SK-N-SH (cell line): ENCODE measurements around the gene PEMT. TPM values are rescaled to one million over a fixed set of nuclear protein-coding genes. Genes with fewer than 3 reads are reported as not detected.

Source experiments
- CTCF ChIA-PET: fragments of 300-600, 350-600 bp; formaldehyde crosslinking; extraction: SDS; loops from one replicate; lab custom pipeline; 2021; lab: Yijun Ruan, JAX
- POLR2A ChIA-PET: fragments of 350-600 bp; sonication (Branson Sonifier 250); formaldehyde crosslinking; extraction: SDS; loops from one replicate; lab custom pipeline; 2020; ENCODE audit warnings: antibody characterized with exemption, inconsistent platforms; lab: Yijun Ruan, JAX
- DNase-seq: peaks from one replicate; pipeline ENCODE4 v3.0.0; 2012
- H2AFZ ChIP-seq: fragments of 200-600 bp; sonication (generic); 2 replicates; pipeline ENCODE4 v1.8.1; 2016; ENCODE audit warnings: antibody characterized with exemption, mild to moderate bottlenecking, low read depth
- H3F3A ChIP-seq: fragments of 200-600 bp; sonication (generic); replicated peaks from 2 replicates; pipeline ENCODE3; 2016; ENCODE audit warnings: antibody characterized with exemption, mild to moderate bottlenecking; ENCODE audit not compliant: insufficient read depth
- H3K27ac ChIP-seq, 2 experiments: fragments of 200-500 bp in 1 of 2; fragments of 200-600 bp in 1 of 2; sonication (Bioruptor generic) in 1 of 2; sonication (generic), shearing (Covaris generic) in 1 of 2; 2 replicates each; pipeline versions ENCODE4 v1.5.1 to v1.6.1; 2014 to 2016; ENCODE audit warnings: low read depth in 2 of 2, inconsistent platforms in 1 of 2, low read length in 1 of 2, mild to moderate bottlenecking in 1 of 2, mixed read lengths in 1 of 2
- H3K27me3 ChIP-seq: fragments of 200-600 bp; sonication (generic), shearing (Covaris generic); 2 replicates; pipeline ENCODE4 v1.6.1; 2016; ENCODE audit warnings: mixed run types; ENCODE audit not compliant: insufficient read depth
- H3K36me3 ChIP-seq, 2 experiments: fragments of 200-500 bp in 1 of 2; fragments of 200-600 bp in 1 of 2; sonication (Bioruptor generic) in 1 of 2; sonication (generic) in 1 of 2; replicated peaks in 1 of 2; 2 replicates each; pipeline versions ENCODE3 to v1.5.1; 2014 to 2016; ENCODE audit warnings: low read length in 1 of 2, mild to moderate bottlenecking in 1 of 2; ENCODE audit not compliant: insufficient read depth in 2 of 2, control insufficient read depth in 1 of 2
- H3K4me1 ChIP-seq, 2 experiments: fragments of 200-500 bp in 1 of 2; fragments of 200-600 bp in 1 of 2; sonication (Bioruptor generic) in 1 of 2; sonication (generic), shearing (Covaris generic) in 1 of 2; 2 replicates each; pipeline versions ENCODE4 v1.5.1 to v1.6.1; 2014 to 2016; ENCODE audit warnings: low read depth in 1 of 2, low read length in 1 of 2, mixed run types in 1 of 2; ENCODE audit not compliant: insufficient read depth in 2 of 2, control insufficient read depth in 1 of 2
- H3K4me2 ChIP-seq: fragments of 200-600 bp; sonication (generic), shearing (Covaris generic); 2 replicates; pipeline ENCODE4 v1.6.1; 2017; ENCODE audit warnings: mixed run types
- H3K4me3 ChIP-seq, 2 experiments: fragments of 200-500 bp in 1 of 2; fragments of 200-600 bp in 1 of 2; sonication (Bioruptor generic) in 1 of 2; sonication (generic), shearing (Covaris generic) in 1 of 2; 2 replicates each; pipeline versions ENCODE4 v1.5.1 to v1.8.1; 2014 to 2016; ENCODE audit warnings: low read depth in 2 of 2, inconsistent platforms in 1 of 2, low read length in 1 of 2, mild to moderate bottlenecking in 1 of 2, mixed read lengths in 1 of 2, moderate library complexity in 1 of 2
- H3K79me2 ChIP-seq: fragments of 200-600 bp; sonication (generic); 2 replicates; pipeline ENCODE4 v1.8.1; 2017; ENCODE audit warnings: mild to moderate bottlenecking; ENCODE audit not compliant: insufficient read depth
- H3K9ac ChIP-seq: fragments of 200-600 bp; sonication (generic); 2 replicates; pipeline ENCODE4 v1.6.1; 2017; ENCODE audit warnings: mixed run types
- H3K9me2 ChIP-seq: fragments of 200-600 bp; sonication (generic); 2 replicates; pipeline ENCODE4 v1.6.1; 2017; ENCODE audit warnings: mixed run types
- H3K9me3 ChIP-seq: fragments of 200-600 bp; sonication (generic); 2 replicates; pipeline ENCODE4 v1.6.1; 2017; ENCODE audit warnings: mixed run types, mild to moderate bottlenecking, moderate library complexity
- H4K20me1 ChIP-seq: fragments of 200-600 bp; sonication (generic); 2 replicates; pipeline ENCODE4 v1.6.1; 2017; ENCODE audit warnings: mild to moderate bottlenecking, mixed run types; ENCODE audit not compliant: insufficient read depth
- FOSL2 ChIP-seq: IDR thresholded peaks from 2 replicates; pipeline ENCODE4 v1.4.0; 2012; ENCODE audit warnings: low read depth, mild to moderate bottlenecking, moderate library complexity, borderline replicate concordance
- FOXJ3 ChIP-seq: sonication (generic); formaldehyde crosslinking; IDR thresholded peaks from 2 replicates; pipeline ENCODE4 v1.5.1; 2020; ENCODE audit warnings: mild to moderate bottlenecking, missing genetic modification reagents
- JUND ChIP-seq: IDR thresholded peaks from 2 replicates; pipeline ENCODE4 v1.4.0; 2012
- MEF2A ChIP-seq: IDR thresholded peaks from 2 replicates; pipeline ENCODE4 v1.4.0; 2012; ENCODE audit warnings: low read depth, borderline replicate concordance
- MXI1 ChIP-seq: IDR thresholded peaks from 2 replicates; pipeline ENCODE4 v1.6.1; 2012; ENCODE audit warnings: mild to moderate bottlenecking, low read depth, low read length, improper control_type of control experiment
- PBX3 ChIP-seq: IDR thresholded peaks from 2 replicates; pipeline ENCODE4; 2012
- TAF1 ChIP-seq: IDR thresholded peaks from 2 replicates; pipeline ENCODE4 v1.6.1; 2012; ENCODE audit warnings: low read depth, mild to moderate bottlenecking, low read length, moderate library complexity, borderline replicate concordance
- WGBS: methylation state at CpG from one replicate; pipeline ENCODE4 v1.1.6; 2017; ENCODE audit warnings: low lambda C conversion rate; 5-methylcytosine and 5-hydroxymethylcytosine counted together
- polyA plus RNA-seq, 3 experiments: library from polyadenylated mRNA; depleted of rRNA; stranded (reverse); fragments of >200 nt; gene quantifications; 2 replicates each; pipeline ENCODE4 v1.2.3, GENCODE V29; 2012
- TF ChIP-seq, protein P1 (sequence below): IDR thresholded peaks from 2 replicates; pipeline ENCODE4 v1.6.1; 2012; ENCODE audit warnings: mild to moderate bottlenecking, low read depth, low read length, moderate library complexity
- TF ChIP-seq, protein P2 (sequence below): IDR thresholded peaks from 2 replicates; pipeline ENCODE4 v1.4.0; 2012; ENCODE audit warnings: low read depth, borderline replicate concordance

The PEMT gene
- polyA plus RNA-seq, 1 of the 3 experiments (the other 2 are of a cell fraction) = 52.8 TPM

- TF ChIP-seq, protein P1, sequence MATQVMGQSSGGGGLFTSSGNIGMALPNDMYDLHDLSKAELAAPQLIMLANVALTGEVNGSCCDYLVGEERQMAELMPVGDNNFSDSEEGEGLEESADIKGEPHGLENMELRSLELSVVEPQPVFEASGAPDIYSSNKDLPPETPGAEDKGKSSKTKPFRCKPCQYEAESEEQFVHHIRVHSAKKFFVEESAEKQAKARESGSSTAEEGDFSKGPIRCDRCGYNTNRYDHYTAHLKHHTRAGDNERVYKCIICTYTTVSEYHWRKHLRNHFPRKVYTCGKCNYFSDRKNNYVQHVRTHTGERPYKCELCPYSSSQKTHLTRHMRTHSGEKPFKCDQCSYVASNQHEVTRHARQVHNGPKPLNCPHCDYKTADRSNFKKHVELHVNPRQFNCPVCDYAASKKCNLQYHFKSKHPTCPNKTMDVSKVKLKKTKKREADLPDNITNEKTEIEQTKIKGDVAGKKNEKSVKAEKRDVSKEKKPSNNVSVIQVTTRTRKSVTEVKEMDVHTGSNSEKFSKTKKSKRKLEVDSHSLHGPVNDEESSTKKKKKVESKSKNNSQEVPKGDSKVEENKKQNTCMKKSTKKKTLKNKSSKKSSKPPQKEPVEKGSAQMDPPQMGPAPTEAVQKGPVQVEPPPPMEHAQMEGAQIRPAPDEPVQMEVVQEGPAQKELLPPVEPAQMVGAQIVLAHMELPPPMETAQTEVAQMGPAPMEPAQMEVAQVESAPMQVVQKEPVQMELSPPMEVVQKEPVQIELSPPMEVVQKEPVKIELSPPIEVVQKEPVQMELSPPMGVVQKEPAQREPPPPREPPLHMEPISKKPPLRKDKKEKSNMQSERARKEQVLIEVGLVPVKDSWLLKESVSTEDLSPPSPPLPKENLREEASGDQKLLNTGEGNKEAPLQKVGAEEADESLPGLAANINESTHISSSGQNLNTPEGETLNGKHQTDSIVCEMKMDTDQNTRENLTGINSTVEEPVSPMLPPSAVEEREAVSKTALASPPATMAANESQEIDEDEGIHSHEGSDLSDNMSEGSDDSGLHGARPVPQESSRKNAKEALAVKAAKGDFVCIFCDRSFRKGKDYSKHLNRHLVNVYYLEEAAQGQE = no peak
- TF ChIP-seq FOXJ3 = no peak
- no peak for TF ChIP-seq MXI1
- TF ChIP-seq MEF2A = no peak
- TF ChIP-seq JUND = no peak
Measured at GRCh38 chr17:17491546-17491988, 99.9 kb downstream of the PEMT start (continued).

DNA sequence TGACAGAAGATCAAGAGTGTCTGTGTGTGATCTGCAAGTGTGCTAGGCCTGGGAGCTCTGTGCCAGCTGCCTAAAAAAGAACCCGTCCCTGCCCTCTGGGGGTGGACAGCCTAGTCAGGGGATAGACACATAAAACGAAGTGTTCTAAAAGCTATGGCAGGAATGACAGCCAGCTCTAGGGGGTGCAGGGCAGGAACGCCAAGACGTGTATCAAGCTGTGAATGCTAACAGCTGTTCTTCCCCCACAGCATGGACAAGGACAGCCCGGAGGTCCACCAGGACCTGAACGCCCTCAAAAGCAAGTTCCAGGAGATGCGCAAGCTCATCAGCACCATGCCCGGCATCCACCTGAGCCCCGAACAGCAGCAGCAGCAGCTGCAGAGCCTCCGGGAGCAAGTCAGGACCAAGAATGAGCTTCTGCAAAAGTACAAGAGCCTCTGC, 100.5 kb downstream of the PEMT start:
- TF ChIP-seq PBX3 (no peak), JUND (no peak), FOSL2 (no peak), TAF1 (no peak)
- TF ChIP-seq, protein P2, sequence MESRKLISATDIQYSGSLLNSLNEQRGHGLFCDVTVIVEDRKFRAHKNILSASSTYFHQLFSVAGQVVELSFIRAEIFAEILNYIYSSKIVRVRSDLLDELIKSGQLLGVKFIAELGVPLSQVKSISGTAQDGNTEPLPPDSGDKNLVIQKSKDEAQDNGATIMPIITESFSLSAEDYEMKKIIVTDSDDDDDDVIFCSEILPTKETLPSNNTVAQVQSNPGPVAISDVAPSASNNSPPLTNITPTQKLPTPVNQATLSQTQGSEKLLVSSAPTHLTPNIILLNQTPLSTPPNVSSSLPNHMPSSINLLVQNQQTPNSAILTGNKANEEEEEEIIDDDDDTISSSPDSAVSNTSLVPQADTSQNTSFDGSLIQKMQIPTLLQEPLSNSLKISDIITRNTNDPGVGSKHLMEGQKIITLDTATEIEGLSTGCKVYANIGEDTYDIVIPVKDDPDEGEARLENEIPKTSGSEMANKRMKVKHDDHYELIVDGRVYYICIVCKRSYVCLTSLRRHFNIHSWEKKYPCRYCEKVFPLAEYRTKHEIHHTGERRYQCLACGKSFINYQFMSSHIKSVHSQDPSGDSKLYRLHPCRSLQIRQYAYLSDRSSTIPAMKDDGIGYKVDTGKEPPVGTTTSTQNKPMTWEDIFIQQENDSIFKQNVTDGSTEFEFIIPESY = no peak

More for the DNA sequence above, 100.5 kb downstream of the PEMT start:
- Histone ChIP-seq H3K79me2 (peaks cover under 1% of the 10 kb centered on the region; the same call in 1 of the 2 replicates), H4K20me1 (0 out of 2 replicates have a peak, but pooled peaks cover 5% of the 10 kb centered on the region), H3K9me2 (no peaks in the 10 kb centered on the region), H3K9ac (no peak overlapping the region), H3K27ac (no peak overlapping the region), H3K4me3 (no peak overlapping the region), H3K4me2 (no peak overlapping the region), H3K36me3 (peaks cover 3 to 39% of the 10 kb centered on the region in 2 experiments), H3K27me3 (no peaks in the 10 kb centered on the region), H3K9me3 (no peaks in the 10 kb centered on the region), H3K4me1 (peaks cover 0 to 3% of the 10 kb centered on the region in 2 experiments; a peak in 1 of 4 replicates), H2AFZ (no peak overlapping the region), H3F3A (peaks cover 2% of the 10 kb centered on the region)
- ChIA-PET CTCF (interaction anchor here (0.5 to 4.0 kb wide), 6 partner anchors 51 to 484 kb away, joined by 3 to 18 read pairs (median 6); no protein-coding TSS in a partner anchor), POLR2A (no interaction called here)
- 87% methylated on average over 10 of the region's 10 CpGs for WGBS
- DNase-seq = no peak
